ENCODE results near the gene PFKL.
"Not testable (repeated sequence)": the region's sequence is repeated elsewhere in the genome, so short reads cannot be mapped to it uniquely, and the experiment has no call there.

The PFKL gene

DNA sequence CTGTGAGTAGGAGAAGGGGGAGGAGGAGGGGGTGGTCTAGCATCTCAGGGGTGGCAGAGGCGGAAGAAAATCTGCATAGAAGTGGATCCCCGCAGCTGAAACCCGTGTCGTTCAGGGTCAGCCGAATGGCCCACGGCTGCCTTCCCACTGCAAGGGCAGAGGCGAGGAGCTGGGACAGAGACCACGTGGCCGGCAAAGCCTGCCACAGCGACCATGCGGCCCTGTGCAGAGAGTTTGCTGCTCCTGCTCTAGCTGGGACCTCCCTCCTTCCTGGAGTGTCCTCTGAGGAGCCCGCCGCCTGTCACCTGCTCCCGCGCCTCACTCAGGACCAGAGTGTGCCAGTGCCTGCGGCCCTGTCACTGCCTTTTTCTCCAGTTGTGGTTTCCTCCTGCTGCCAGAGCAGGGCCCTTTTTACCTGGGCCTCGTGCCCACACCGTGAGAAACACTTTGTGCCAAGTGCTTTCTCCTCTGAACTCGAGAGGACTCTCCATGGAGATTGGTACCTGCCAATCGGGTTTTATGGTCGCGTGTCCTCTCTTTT is 48.1 kb downstream of the PFKL start:
- DNase-seq, result no peak

DNA sequence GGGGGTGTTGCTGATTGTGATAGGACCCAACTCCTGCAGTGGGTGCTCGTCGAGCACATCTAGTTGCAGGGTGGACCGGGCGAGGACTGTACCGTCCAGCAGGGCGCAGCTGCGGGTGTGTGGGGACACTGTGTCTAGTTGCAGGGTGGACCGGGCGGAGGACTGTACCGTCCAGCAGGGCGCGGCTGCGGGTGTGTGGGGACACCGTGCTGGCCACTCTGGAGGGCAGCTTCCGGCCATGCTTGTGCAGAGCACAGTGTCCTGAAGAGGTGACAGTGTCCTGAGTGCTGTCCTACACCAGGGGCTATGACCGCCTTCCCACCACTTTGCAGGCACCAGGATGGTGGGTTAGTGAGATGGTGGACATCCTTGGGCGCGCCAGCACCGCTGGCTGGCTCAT is 49.0 kb downstream of the PFKL start:
- no peak for DNase-seq

DNA sequence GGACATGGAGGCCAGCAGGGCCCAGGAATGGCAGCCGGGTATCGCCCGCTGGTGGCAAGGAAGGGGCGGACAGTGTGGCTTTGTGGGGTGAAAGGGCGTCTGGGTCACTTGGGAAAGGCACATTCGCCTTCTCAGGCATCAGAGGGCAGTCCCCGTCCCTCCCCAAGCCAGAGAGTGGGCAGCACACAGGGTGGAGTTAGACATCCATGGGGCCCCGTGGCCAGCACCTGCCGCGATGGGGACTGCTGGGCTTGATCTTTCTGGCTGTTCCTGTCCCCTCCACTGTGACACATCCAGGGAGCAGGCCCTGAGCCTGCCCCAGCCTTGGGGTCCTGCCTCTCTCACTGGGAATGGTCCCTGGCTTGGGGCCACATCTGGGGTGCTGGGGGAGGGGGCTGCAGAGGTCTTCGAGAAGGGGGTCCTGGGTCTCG is 49.6 kb downstream of the PFKL start:
- no peak for DNase-seq

DNA sequence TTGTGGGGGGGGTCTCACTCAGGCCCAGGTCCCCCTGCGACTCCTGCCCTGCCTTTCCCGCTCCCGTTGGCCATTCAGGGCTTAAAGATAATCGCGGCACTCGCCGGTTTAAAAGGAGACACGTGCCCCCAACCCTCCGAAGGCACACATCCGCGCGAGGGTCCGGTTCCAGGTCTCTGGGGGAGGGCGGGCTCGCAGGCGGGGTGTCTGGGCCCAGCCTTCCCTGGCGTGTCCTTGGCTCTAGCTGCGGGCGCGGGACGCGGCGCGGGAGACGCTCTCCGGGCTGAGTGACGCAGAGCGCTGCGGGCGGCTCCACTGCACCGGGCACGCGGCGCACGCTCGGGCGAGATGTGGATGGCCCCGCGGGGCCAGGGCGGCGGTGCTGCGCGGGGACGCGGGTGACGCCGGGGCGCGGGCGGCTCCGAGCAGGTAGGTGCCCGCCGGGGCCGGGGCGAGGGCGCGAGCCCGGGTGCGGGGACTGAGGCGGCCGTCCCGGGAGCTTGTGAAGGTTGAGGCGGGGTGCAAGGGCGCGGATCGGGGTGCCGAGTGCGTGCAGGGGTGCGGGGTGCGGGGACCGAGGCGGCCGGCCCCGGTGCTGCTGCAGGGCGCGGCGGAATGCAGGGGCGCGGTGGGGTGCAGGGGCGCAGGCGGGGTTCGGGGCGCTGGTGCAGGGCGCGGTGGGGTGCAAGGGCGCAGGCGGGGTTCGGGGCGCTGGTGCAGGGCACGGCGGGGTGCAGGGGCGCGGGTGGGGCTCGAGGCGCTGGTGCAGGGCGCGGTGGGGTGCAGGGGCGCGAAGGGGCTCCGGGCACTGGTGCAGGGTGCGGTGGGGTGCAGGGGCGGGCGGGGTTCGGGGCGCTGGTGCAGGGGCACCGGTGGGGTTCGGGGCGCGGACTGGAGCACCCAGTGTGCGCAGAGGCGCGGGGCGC is 50.3 kb downstream of the PFKL start:
- DNase-seq, result no peak

DNA sequence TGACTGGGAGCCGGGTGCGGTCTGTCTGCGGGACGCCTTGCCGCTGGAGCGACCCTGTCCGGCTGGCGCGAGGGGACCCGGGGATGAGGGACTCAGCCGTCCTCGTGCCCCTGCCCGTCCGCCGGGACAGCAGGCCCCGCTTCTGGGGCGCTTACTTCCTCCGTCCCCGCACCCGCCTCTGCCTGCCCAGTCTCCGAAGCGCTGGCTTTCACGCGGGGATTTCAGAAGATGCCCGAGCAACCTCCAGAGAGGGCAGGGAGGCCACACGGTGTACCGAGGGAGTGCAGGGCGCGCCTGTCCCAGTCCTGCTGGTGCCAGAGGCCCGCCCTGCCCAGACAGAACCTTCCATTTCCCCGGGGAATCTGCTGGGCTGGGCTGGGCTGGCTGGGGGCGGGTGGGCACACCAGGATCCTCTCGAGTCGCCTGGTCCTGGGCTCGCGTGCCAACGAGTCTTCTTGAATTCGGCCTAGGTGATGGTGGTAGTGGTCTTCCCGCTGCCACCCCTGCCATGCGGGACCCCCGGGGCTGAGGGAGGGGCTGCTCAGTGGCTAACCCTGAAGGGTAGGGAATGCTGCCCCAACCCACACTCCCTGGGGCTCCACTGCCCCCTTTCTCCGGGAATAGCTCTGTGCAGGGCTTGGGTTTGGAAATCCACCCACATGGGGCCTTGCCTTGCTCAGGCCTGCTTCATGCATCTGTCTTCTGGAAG is 51.1 kb downstream of the PFKL start:
- no peak for DNase-seq

DNA sequence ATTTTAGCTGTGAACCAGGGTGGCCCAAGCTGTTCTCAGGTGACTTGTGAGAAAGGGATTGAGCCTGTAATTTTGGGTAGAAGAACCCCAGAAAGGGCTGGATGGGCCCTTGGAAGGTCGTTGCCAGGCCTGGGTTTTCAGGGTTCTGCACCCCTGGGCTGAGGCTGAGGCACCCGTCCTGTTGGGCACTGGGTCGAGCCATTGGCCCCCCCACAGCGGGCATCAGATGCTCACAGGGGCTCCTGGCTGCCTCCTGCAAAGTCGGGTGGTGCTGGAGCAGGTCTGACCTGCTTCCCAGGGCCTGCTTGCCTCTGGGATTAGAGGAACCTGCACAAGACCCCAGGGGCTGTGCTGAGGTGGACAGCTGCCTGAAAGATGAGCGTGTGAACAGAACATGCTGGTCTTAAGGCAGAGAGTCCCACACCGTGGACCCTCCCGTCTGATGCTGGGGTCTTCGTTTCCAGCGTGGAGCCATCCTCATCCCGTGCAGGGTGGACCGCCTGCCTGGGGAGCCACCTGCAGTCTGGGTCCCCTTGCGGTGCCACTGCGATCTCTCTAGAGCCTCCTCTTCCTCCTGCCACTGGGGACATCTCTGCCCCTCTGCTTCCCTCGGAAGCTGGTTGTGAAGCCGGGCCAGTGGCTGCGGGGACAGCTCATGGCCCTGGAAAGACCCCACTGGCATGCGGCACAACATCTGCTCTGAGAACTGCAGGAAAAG is 51.8 kb downstream of the PFKL start:
- DNase-seq, result no peak

DNA sequence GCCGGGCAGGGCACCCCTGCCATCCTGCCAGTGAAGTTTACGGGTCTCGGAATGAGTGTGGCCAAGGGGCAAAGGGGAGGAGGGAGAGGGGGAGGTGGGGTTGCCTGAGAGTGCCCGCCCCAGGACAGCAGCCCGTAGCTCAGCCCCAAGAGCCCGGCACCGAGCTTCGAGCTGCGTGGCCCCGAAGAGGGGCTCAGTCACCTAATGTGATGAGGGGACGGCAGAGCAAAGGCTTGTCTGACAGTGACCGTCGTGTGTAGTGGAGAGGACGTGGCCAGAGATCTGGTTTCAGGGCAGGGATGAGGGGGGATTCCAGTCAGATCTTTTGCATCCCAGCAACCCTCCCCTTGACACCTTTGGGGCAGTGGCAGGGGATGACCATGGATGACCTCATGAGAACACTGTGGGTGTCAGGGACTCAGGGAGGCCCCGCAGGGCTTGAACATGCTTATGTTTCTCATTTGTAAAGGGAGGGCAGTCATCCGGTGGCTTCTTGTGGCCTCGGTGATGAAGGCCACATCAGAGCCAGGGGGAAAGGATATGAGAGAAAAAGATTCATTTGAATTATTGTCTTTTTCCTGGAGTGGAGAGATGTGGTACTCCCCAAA is 52.5 kb downstream of the PFKL start:
- DNase-seq, result no peak

DNA sequence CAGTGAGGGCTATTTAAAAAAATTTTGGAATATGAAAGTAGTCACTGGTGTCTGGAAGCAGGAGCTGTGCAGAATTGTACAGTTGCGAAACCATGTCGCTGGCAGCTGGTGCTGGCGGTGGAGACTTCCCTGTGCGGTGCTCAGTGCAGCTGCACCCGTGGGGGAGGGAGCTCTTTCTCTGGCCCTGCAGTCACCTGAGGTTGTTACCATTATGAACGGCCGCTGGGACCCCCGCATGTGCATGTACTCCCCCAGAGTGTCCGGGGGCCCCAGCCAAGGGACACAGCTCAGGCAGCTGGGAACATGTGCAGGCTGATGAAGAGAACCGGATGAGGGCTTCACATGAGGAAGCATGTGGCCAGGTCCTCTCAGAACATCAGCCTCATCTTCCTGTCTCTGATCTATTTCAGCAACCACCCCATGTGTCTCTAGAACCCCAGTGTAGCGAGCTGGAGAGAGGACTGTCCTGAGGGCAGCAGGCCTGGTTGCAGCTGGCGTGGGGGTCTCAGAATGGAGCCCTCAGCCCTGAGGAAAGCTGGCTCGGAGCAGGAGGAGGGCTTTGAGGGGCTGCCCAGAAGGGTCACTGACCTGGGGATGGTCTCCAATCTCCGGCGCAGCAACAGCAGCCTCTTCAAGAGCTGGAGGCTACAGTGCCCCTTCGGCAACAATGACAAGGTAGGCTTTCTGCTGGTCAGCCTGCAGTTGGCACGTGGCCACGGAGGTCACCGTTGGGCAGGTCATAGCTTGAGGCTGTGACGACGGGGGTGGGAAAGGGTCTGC is 53.5 kb downstream of the PFKL start, which contains the start of gene TRPM2:
Gene TRPM2 (plus strand): TSS at position 431 of the 780 bp plus-strand sequence. CDS start 80 bp downstream, at position 511.
- DNase-seq, result no peak

DNA sequence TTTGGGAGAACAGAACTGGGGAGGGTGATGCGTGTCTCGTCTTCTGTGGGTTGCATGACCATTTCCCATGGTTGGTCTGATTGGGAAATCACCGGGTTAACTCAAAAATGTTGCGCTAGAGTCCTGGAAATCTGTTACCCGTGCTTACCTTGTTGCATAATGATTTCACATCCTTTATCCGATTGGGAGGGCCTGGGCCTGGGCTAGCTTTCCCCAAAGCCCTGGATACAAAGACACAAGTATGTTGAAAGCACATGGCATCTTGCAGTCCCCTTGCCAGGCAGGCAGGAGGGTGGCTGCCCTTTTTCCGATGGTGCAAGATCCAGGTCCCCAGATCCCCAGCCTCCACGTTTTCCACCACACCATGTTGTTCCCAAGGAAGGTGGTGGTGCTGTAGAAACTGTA is 54.1 kb downstream of the PFKL start:
- no peak for DNase-seq

DNA sequence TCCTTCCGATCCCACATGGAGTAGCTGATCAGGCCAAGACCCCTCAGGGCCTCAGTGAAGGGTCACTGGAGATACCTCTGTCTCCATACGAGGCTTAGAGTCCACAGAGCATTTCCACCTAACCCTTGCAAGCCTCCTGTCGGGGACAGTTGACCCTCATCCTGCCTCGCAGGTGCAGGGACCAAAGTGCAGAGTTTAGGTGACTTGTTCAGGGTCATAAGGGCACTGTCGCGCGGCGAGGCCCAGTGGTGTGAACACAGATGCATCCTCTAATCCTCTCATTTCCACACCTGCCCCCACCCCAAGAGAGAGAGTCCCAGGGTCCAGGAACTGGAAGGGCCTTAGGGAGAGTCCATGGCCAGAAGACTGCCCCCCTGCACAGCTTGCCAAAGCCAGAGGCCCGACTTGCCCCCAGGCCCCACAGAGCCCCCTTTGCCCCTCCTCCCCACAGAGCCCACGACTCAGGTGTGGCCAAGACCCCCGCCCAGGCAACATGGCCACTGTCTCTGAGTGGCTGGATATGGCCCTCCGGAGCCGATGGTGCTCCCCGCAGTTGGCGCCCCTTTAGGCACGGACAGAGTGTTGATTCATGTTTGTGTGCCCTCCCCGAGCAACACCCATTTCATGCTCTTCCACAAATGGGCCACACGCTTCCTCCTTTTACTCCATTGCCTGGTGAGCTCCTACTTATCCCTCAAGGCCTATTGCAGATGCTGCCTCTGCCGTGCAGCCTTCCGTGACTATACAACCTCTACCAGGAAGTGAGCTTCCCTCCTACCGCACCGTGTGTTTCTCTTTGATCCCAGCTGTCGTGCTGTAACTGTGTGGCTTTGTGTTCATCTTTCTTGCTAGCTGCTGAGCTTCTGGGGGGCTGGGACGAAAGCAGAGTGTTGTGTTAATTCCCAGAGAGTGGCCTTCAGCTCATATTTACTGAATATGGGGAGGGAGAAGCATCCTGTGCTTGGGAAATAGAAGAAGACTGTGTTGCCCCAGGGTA is 55.2 kb downstream of the PFKL start:
- no peak for DNase-seq

DNA sequence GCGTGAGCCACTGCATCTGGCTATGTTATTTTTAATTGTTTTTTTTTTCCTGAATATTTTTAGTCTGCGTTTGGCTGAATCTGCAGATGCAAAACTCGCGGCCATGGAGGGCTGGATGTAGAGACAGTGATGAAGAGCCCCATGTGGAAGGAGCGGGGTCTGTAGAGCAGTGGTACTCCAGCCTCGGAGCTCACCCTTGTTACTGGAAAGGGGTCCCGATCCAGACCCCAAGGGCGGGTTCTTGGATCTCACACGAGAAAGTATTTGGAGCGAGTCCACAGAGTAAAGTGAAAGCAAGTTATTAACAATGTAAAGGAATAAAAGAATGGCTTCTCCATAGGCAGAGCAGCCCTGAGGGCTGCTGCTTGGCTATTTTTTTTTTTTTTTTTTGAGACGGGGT is 56.3 kb downstream of the PFKL start:
- no peak for DNase-seq

DNA sequence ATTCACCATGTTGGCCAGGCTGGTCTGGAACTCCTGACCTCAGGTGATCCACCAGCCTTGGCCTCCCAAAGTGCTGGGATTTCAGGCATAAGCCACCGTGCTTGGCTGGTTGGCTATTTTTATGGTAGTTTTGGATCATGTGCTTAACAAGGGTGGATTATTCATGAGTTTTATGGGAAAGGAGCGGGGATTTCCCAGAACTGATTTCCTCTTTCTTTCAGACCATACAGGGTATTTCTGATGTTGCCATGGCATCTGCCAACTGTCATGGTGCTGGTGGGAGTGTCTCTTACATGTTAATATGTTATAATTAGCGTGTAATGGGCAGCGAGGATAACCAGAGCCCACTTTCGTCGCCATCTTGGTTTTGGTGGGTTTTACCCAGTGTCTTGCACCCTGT is 56.8 kb downstream of the PFKL start:
- DNase-seq, result no peak

DNA sequence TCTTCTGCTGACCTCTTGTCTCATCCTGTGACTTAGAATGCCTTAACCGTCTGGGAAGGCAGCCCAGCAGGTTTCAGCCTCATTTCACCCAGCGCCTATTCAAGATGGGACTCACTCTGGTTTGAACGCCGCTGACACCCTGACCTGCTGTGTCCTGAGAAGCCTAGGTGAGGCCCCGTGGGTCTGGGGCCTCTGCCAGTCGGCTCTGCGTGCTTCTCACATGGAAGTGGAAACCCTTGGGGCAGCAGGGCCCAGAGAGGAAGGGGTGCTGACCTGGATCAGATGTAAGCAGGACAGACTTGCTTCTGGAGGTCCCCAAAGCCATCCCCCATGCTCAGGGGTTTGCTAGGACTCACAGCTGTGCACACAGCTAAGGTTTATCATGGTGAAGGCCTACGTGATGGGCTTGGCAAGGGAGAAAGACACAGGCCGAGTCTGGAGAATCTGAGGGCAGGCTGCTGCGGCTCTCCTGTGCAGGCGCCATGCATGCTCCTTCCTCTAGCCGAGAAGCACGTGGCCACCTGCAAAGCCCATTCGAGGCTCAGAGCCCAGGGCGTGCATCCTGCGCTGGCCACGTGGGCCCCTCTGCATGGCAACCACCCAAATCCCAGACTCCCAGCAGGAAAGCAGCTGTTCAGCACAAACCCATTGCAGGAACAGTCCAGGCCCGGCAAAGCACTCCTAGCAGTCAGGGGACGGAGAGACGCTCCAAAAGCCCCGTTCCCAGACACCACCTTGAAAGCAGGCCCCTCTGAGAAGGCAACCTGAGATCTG is 57.4 kb downstream of the PFKL start:
- DNase-seq, result no peak

DNA sequence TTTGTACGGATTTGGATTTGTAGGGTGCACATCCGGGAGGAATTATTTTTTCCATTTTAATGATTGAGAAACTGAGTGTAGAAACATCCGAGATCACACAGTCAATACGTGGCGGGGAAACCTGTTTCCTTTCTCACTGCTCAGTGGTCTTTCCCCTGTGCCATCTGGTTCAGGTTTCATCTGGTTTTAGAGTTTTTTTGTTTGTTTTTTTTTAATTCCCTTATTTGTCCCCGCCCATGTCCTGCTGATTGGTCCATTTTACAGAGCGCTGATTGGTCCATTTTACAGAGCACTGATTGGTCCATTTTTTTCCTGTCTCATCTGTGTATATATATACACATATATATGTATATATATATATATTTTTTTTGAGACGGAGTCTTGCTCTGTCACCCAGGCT is 59.5 kb downstream of the PFKL start:
- DNase-seq, result no peak

DNA sequence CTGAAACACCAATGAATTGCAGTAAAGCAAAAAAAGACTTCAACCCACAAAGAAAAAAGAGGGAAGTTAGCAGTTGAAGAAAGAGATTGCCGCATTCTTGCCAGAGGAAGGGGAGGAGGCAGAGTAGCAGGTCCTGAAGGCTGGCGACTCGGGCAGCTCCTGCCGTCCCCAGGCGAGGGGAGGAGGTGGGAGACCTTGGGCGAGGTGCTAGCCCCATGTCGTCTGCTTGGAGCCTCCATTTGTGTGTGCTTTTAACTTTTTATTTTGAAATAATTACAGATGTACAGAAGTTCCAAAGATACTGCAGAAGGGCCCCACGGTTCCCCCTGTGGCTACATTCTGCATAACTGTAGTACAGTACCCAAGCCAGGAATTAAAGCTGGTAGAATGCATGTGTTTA is 60.3 kb downstream of the PFKL start:
- no peak for DNase-seq

DNA sequence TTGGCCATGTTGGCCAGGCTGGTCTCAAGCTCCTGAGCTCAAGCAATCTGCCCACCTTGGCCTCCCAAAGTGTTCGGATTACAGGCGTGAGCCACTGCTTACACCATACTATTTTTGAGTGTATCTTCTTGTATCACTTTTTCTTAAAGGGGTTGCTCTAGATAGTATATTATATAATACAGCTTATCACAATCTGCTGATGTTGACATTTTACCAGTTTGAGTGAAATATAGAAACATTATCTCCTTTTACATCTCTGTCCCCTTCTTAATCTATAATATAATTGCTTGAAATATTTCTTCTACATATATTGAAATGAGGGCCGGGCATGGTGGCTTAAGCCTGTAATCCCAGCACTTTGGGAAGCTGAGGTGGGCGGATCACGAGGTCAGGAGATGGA is 62.0 kb downstream of the PFKL start:
- not testable (repeated sequence) for DNase-seq

DNA sequence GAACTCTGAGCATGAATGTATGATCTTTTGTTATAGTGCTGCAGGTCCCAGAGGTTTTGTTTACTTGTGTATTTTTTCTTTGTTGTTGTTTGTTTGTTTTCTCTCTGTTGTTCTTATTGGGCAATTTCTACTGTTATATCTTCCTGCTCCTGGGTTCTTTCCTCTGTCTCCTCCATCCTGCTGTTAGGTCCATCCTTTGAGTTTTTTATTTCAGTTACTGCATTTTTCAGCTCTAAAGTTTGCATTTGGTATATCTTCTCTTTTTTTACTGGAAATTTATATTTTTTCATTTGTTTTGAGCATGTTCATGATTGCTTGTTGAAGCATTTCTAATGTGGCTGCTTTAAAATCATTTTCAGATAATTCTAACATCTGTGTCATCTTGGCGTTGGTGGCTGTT is 63.4 kb downstream of the PFKL start:
- no peak for DNase-seq

DNA sequence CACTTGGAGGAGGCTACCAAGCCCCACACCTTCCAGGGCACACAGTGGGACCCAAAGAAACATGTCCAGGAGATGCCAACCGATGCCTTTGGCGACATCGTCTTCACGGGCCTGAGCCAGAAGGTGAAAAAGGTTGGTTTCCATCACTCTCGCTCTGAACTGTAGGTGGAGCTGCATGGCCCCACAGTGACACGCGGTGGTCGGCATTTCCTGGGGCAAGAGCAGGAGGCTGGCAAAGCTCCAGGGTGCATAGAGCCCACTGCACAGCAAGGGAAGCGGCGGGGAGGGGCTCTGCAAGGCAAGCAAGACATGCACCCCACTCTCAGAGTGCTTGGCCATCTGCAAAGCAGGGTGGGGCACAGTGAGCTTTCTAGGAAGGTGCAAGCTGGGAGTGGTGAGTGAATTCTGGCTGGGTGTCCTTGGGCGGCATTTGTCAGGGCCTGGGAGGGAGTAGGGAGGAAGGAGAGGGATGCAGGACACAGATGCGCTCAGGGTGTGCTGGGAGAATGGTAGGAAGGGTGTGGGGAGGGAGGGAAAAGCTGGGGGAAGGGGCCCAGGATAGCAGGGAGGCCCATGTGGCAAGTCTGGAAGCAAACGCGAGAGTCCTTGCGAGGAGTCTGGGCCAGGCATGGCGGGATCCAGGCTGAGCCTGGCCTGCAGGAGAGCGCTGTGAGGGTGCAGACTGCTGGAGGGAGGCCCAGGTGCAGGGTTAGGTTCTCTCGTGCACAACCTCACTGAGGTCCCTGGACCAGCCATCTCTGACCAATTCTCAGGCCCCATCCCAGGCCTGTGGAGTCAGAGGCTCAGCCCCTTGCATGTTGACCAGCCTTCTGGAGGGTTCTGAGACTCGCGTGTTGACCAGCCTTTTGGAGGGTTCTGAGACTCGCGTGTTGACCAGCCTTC is 64.5 kb downstream of the PFKL start:
- no peak for DNase-seq

Measured in fibroblast of skin of right biceps (primary cell).